Fibroblast of skin of abdomen (primary cell): ENCODE results near the gene DEGS2.

ENCODE experiments used
- DNase-seq: peaks from one replicate; pipeline ENCODE4 v3.0.0-alpha.2; 2013

DEGS2 gene

DNA sequence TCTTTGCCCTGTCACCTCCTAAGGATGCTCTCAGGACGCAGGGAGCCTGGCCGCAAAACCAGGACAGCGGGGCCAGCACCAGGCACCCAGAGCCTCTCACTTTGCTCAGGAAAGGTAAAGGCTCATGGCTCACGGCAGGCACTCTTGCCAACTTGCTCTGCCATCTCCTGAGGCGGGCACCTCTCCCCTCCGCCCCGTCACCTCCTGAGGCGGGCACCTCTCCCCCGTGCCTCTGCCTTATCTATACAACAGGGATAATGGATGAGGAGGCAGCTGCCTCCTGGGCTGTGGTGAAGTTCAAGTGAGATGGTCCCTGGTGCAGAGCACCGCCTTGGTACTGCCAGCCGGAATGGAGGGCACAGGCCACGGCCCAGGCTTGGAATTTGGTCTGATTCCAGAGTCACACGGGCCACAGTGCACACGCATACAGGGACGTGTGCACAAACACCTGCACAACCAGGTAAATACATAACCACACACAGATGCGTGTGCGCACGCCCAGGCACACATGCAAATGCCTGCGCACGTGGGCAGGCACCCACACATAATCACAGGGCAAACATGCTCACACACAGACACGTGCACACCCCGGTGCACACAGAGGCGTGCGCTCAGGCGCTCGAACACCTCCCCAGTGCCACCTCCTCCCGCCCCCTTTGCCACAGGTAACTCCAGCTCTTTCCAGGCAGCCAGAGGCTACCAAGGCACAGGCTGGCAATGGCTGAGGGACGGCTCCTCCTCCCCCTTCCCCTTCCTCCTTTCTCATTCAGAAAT is 11.6 kb downstream of the DEGS2 start:
- no peak for DNase-seq

GRCh38 chr14:100147181-100147631 is 12.2 kb downstream of the DEGS2 start:
- DNase-seq, result no peak

- no peak for DNase-seq
These were observed 12.8 kb downstream of the DEGS2 start for GRCh38 chr14:100146531-100147091.

- no peak for DNase-seq
These were observed 13.6 kb downstream of the DEGS2 start for GRCh38 chr14:100145682-100146464.

DNA sequence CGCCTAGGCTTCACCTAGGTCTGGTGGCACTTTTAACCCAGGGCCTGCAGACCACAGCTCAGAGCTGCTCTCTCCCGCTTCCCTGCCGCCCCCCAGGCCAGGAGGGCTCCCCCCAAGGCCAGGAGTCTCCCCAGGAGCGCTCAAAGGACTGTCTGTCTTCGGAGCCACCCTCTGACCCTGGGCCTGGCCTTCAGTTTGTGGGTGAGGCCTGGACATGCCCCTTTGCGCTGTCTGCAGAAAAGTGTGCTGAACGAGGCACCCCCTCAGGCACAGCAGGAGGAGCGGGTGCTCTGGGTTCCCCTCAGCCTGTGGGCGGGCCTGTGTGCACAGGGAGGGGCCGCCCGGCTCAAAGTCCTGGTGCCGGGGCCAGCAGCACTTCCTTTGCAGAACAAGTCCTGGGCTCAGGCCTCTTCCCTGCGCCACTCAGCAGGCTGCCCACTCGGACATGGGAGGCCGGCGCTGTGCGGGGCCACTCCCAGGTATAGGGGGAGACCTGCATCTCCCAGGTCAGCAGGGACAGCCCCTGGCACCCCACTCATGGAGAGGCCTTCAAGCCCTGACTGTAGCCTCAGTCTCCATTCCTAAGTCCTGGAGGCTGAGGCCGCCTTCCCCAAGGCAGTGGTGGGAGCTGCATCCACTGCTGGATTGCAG is 14.3 kb downstream of the DEGS2 start:
- DNase-seq, result no peak

DNA sequence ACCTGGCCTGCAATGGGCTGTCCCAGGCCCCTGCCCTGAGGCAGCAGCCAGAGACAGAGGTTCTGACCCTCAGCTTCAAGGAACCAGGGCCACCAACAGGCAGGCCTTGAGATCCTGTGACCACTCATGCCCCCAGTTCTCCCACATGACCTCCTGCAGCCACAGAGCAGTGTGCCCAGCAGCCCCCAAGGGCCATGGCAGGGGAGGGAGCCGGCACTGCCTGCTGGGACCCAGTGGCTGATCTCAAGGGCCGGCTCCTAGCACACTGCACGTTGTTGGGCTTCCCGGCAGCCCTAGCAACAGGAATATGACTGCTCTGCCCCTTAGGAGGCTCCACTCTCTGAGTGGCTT is 14.8 kb downstream of the DEGS2 start:
- no peak for DNase-seq

DNA sequence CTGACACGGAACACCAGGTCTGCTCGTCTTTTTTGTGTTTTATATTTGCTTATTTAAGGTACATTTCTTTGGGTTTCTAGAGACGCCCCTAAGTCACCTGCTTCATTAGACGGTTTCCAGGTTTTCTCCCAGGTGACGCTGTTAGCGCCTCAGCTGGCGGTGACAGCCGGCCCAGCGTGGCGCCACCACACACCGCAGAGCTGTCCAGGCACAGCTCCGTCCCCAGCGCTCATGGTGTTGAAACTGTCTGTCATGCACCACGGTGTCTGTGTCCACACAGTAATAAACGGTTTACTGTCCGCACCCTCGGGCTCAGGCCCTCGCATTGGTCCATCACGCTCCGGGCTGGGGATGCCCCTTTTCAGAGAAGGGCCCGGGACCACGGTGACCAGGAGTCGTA is 15.5 kb downstream of the DEGS2 start:
- no peak for DNase-seq

- DNase-seq, result no peak
These were observed 15.9 kb downstream of the DEGS2 start for GRCh38 chr14:100143523-100143922.

DNA sequence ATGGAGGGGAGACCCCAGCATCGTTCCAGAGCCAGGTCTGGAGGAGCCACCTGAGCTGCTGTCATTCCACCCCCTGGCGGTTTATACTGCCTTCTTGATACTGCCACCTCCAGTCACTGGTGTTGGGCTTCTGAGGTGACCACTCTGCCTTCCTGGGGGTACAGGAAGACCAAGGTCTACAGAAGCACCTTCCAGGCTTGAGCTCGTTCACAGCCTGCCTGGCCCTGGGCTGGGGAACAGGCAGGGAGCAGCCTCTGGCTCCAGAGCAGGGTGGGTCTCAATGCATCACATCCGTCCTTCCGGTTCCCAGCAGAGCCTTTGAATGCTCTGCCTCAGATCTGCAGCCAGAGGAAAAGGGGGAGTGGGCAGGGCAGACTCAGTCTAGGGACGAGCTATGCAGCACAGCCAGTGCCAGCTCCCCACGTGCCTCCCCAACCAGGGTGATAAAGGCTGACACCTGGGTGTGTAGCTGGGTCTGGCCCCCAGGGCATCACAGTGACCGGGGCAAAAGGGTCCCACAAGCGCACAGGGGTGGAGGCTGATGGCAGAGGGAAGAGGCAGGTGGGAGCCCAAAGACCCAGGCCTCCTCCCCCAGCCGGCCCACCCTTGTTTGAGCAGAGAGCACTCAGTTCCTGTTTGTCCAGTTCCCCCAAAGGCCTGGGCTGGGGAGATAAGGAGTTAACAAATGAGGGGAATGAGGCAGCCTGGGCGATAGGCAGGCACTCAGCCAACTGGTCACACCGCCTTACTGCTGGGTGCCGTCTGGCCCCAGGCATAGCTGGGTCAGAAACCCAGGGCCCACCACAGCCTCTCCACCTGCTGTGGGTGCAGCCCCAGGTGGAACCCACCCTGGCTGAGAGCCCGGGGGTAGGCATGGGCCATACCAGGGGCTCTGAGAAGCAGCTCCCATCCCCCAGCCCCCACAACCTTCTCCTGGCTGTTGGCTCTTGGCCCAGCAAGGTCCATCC is 17.1 kb downstream of the DEGS2 start:
- DNase-seq, result no peak

GRCh38 chr14:100141098-100141497 is 18.3 kb downstream of the DEGS2 start:
- DNase-seq, result no peak

GRCh38 chr14:100140452-100141078 is 18.9 kb downstream of the DEGS2 start:
- peak; percentile 23 for DNase-seq

- no peak for DNase-seq
These were observed 20.5 kb downstream of the DEGS2 start for GRCh38 chr14:100138955-100139354.

GRCh38 chr14:100138082-100138787 is 21.2 kb downstream of the DEGS2 start:
- no peak for DNase-seq

- no peak for DNase-seq
These were observed 22.3 kb downstream of the DEGS2 start for GRCh38 chr14:100137173-100137572.

GRCh38 chr14:100135784-100136183 is 23.7 kb downstream of the DEGS2 start:
- DNase-seq, result no peak

DNA sequence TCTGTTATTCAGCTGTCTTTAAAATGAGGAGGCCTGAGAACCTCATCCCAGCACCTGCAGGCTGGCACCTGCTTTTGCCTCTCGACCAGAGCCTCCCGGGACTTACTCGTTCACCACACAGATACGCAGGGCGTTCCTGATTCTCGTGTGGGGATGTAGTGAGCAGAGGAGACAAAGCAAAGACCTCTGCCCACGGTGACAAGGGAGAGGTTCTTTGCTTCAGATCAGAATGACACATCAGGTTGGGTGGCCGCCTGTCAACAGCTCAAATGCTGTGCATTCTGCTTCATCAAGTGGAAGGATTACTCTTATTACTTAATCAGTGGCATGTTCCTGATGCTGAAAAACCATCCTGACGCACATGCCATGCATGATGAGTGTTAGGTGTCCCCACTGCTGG is 24.4 kb downstream of the DEGS2 start:
- no peak for DNase-seq

DNA sequence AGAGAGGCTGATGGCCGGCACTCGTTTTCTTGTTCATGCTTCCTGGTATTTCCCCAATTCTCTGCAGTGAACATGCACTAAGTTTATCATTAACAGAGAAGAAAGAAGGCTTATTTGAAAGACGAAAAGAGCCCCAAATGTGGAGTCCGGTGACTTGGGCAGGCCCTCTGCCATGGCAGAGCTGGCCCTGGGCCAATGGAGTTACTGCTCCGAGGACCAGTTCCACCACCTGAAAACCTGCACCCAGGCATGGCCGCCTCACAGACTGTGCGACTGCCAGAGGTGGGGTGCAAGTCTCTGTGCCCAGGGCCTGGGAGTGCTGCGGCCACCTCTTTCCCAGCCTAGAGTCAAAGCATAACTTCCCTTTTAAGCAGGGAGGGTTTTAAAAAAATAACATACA is 24.9 kb downstream of the DEGS2 start:
- no peak for DNase-seq

DNA sequence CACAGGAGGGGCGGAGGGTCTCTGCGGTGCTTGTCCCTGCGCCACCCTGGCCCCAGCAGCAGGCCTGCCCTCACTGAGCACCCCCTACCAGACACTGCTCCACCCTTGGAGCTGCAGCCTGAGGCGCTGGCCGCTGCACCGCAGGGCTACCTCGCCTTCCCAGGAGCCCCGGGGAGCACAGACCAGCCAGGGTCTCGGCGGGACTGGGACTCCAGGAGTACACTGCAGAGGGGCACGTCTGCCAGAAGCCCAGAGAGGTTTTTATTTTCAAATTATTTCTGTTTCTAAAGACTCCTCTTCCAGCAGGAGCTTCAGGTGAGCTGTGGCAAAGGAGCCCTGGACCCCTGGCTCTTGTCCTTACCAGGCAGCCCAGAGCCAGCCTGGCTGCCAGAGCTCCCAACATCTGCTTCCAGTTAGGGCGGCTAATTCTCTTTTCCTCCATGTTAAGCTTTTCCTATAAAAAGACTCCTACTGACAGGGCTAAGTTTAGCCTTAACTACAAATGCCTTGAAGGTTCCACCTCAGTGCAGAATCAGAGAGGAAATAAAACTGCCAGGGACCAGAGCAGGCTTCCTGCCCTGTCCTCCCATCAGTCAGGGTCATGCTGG is 26.4 kb downstream of the DEGS2 start:
- DNase-seq, result peak; percentile 46

DNA sequence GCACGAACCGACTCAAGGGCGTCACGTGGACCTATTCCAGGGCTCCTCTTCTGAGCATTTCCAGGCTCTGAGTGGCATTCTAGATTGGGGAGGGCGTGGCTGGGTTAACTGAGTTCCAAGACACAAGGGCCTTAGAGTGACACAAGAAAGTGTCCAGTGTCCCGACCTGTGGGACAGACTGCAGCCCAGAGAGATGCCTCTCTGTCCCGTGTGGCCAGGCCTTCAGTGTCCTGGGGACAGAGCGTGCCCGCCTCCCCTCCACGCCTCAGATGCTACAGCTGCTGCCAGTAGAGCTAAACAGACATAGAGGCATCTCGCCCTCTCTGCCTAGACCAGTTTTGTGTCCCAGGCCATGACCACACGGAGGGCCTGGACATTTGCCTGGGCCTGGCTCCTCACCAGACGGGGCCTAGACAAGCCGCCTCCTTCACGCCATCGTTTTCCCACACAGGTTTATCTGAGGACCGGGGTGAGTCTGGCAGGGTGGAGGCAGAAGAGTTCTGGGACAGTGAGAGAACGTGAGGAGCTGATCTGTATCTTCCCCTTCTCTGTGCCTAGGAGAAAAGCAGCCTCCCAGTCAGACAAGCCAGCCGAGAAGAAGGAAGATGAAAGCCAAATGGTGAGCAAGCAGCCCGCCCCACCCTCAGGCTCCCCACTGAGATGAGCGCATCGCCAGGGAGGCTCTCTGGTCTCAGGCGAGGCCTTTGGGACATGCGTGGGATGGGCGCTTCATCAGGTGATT is 27.1 kb downstream of the DEGS2 start:
- DNase-seq, result peak; percentile 40

- DNase-seq, result no peak
These were observed 28.3 kb downstream of the DEGS2 start for GRCh38 chr14:100131181-100131580.
